Body of pancreas (tissue), 4 donors: ENCODE results near the gene FPR2. TPM values are rescaled to one million over a fixed set of nuclear protein-coding genes. Genes with fewer than 3 reads are reported as not detected.

ENCODE experiments used
- ATAC-seq: fragments of 150-250 bp; one replicate; pipeline ENCODE4 v1.9.1; 2016
- DNase-seq, 4 donors: peaks; one replicate each; pipeline ENCODE4 v3.0.0-alpha.2; 2019
- H3K27ac ChIP-seq, 4 donors: fragments of 200-600 bp; sonication (generic); 1 replicate in 3 of 4; 2 replicates in 1 of 4; pipeline versions ENCODE4 v1.5.1 to v1.6.1; 2016 to 2019; ENCODE audit warnings: mild to moderate bottlenecking in 1 of 4, mixed read lengths in 1 of 4, moderate library complexity in 1 of 4
- H3K27me3 ChIP-seq, 2 donors: fragments of 200-600 bp; sonication (generic); one replicate each; pipeline ENCODE4 v1.6.0; 2016; ENCODE audit warnings: mild to moderate bottlenecking in 1 of 2
- H3K36me3 ChIP-seq, 2 donors: fragments of 200-600 bp; sonication (generic); replicated peaks in 1 of 2; 2 replicates each; pipeline ENCODE4 v1.5.1; 2016; ENCODE audit warnings: low read depth in 2 of 2; ENCODE audit not compliant: insufficient read depth in 1 of 2
- H3K4me1 ChIP-seq: fragments of 200-600 bp; sonication (generic); one replicate; pipeline ENCODE4 v1.6.0; 2016
- H3K4me3 ChIP-seq, 2 donors: fragments of 200-600 bp; sonication (generic); 1 replicate in 1 of 2; 2 replicates in 1 of 2; pipeline ENCODE4 v1.5.1; 2016 to 2019
- H3K9me3 ChIP-seq, 3 donors: fragments of 200-600 bp; sonication (generic); 1 replicate in 2 of 3; 2 replicates in 1 of 3; pipeline ENCODE4 v1.5.1; 2016
- POLR2A ChIP-seq, 3 donors: fragments of 450-650 bp; IDR thresholded peaks; one replicate each; pipeline ENCODE4 v1.6.1; 2016; ENCODE audit warnings: antibody characterized with exemption in 3 of 3, mild to moderate bottlenecking in 2 of 3
- WGBS, 2 donors: methylation state at CpG; one replicate each; pipeline ENCODE4 v1.1.5; 2017; 5-methylcytosine and 5-hydroxymethylcytosine counted together
- intact Hi-C: fragments of 100-400 bp; cut with DNase I; formaldehyde crosslinking; loops from one replicate; pipeline ENCODE4 v1.15.1; 2023
- total RNA-seq, 2 donors: library from RNA; depleted of rRNA; stranded (reverse); fragments of >200 nt; gene quantifications; one replicate each; pipeline ENCODE4 v1.1.0, GENCODE V29; 2016
- TF ChIP-seq, protein P1 (sequence below), 7 experiments: fragments of 450-650 bp in 4 of 7; fragments of 200-600 bp in 3 of 7; sonication (generic) in 3 of 7; IDR thresholded peaks; one replicate each; pipeline ENCODE4 v1.5.1; 2016 to 2019; ENCODE audit warnings: antibody characterized with exemption in 7 of 7

FPR2 gene
- total RNA-seq, 2 donors from 2014 or later = 0.78 TPM; not detected in 1

GRCh38 chr19:51792932-51793331 is 32.0 kb downstream of the FPR2 start:
- H3K9me3 ChIP-seq = no peaks in the 10 kb centered on the region
- intact Hi-C loops = no loop called here
- TF ChIP-seq POLR2A (IDR thresholded peaks at IDR 0.05) = no peak
- TF ChIP-seq, protein P1, sequence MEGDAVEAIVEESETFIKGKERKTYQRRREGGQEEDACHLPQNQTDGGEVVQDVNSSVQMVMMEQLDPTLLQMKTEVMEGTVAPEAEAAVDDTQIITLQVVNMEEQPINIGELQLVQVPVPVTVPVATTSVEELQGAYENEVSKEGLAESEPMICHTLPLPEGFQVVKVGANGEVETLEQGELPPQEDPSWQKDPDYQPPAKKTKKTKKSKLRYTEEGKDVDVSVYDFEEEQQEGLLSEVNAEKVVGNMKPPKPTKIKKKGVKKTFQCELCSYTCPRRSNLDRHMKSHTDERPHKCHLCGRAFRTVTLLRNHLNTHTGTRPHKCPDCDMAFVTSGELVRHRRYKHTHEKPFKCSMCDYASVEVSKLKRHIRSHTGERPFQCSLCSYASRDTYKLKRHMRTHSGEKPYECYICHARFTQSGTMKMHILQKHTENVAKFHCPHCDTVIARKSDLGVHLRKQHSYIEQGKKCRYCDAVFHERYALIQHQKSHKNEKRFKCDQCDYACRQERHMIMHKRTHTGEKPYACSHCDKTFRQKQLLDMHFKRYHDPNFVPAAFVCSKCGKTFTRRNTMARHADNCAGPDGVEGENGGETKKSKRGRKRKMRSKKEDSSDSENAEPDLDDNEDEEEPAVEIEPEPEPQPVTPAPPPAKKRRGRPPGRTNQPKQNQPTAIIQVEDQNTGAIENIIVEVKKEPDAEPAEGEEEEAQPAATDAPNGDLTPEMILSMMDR (IDR thresholded peaks at IDR 0.05) = no peak
- H3K36me3 ChIP-seq = no peaks in the 10 kb centered on the region
- ATAC-seq (no peak), DNase-seq (no peak)
- no peak overlapping the region for H3K27ac ChIP-seq
- no peak overlapping the region for H3K4me3 ChIP-seq
- 52 to 55% methylated on average over 2 of the region's 2 CpGs for WGBS, 2 donors
- H3K27me3 ChIP-seq = no peaks in the 10 kb centered on the region
- H3K4me1 ChIP-seq = no peaks in the 10 kb centered on the region

DNA sequence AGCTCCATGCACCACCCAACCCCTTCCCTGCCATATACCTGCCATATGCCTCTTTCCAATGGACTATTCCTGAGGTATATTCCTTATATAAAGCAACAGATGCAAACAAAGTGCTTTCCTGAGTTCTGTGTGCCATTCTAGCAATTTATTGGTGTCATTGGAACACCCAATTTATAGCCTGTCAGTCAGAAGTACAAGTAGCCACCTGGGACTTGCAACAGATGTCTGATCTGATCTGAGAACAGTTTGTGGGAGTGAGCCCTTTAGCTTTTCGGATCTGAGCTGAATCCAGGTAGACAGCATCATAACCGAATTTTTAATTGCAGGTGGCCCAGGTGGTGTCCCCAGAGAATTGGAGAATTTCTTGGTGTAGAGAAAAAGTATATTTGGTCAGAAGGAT is 33.0 kb downstream of the FPR2 start:
- TF ChIP-seq POLR2A (IDR thresholded peaks at IDR 0.05) = no peak
- TF ChIP-seq, protein P1 (IDR thresholded peaks at IDR 0.05) = no peak
- Histone ChIP-seq H3K4me1 (no peaks in the 10 kb centered on the region), H3K27ac (no peak overlapping the region), H3K36me3 (no peaks in the 10 kb centered on the region), H3K27me3 (no peaks in the 10 kb centered on the region), H3K4me3 (no peak overlapping the region), H3K9me3 (no peaks in the 10 kb centered on the region)
- intact Hi-C loops = no loop called here
- ATAC-seq (no peak), DNase-seq (no peak)
- WGBS, 2 donors = 52 to 56% methylated on average over 2 of the region's 2 CpGs

DNA sequence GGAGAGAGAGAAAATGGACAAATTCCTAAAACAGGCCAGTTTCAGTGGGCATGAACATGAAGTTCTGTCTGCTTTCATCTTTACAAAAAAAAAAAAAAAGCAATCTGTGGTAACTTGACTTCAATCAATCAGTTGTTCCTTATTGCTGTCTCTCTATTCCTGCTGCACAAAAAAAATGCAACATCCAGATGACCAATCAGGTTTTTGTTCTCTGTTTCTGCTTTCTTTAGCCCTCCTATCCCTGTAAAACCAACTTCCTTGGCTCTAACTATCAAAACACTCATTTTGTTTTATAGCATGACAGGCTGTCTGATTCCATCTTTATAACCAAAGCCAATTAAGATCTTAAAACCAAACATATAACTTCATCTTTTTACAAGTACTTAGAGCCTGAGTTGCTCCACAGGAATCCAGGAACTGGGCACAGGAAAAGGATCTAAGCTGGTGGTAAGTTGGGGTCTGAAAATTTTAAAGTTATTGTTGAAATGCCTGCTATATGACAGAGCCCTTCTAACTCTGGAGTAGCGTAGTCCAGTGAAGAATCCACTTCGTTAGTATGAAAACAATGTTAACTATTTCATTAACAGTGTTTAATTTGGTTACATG is 34.0 kb downstream of the FPR2 start, which contains the start of gene FPR3:
Gene FPR3, plus strand, starts transcription at position 273 of the 606 bp plus-strand sequence. CDS start 28,592 bp downstream, outside the sequence.
- DNase-seq (no peak), ATAC-seq (no peak)
- no peak within 1 kb of the TSS for H3K4me3 ChIP-seq

GRCh38 chr19:51796195-51796679 is 35.3 kb downstream of the FPR2 start:
- no peaks in the 10 kb centered on the region for H3K36me3 ChIP-seq
- no peaks in the 10 kb centered on the region for H3K4me1 ChIP-seq
- intact Hi-C loops = no loop called here
- ATAC-seq (no peak), DNase-seq (peak in 1 of 4 donors; percentile 64)
- no peak overlapping the region for H3K4me3 ChIP-seq
- no peaks in the 10 kb centered on the region for H3K27me3 ChIP-seq
- peak overlapping the region in 2 of 4 donors; percentile 6 to 25 for H3K27ac ChIP-seq
- 57 to 83% methylated on average over 8 of the region's 8 CpGs for WGBS, 2 donors
- H3K9me3 ChIP-seq = no peaks in the 10 kb centered on the region
- TF ChIP-seq, protein P1 (IDR thresholded peaks at IDR 0.05) = no peak
- TF ChIP-seq POLR2A (IDR thresholded peaks at IDR 0.05) = peak in 2 of 3 donors; percentile 23 to 58

More for the DNA sequence above, 34.0 kb downstream of the FPR2 start, which contains the start of gene FPR3:
- no peaks in the 10 kb centered on the region for H3K36me3 ChIP-seq
- intact Hi-C loops = no loop called here
- TF ChIP-seq, protein P1 (IDR thresholded peaks at IDR 0.05) = no peak
- TF ChIP-seq POLR2A (IDR thresholded peaks at IDR 0.05) = peak in 1 of 3 donors; percentile 43
- H3K27me3 ChIP-seq = no peaks in the 10 kb centered on the region
- no peaks in the 10 kb centered on the region for H3K4me1 ChIP-seq
- 34 to 52% methylated on average over 2 of the region's 2 CpGs for WGBS, 2 donors
- no peaks in the 10 kb centered on the region for H3K9me3 ChIP-seq
- H3K27ac ChIP-seq = peak within 1 kb of the TSS in 1 of 4 donors; percentile 41

DNA sequence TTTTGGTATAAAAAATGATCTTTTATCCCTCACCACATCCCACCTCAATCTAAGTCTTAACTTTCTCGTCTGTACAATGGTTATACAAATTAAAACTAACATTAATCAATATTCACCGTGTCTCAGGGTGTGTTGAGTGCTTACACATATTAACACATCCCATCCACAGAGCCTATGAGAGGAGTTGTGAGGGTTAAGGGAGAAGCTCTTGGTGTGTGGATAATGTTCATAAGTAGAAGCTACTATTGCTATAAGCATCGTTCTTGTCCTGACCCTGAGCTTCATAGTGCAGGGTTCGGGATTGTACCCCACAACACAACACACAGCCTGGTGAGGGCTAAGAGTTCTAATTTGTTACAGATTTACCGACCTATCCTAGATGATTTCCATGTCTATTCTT is 36.5 kb downstream of the FPR2 start:
- Histone ChIP-seq H3K9me3 (no peaks in the 10 kb centered on the region), H3K27ac (peak overlapping the region in 1 of 4 donors; percentile 15), H3K27me3 (no peaks in the 10 kb centered on the region), H3K36me3 (no peaks in the 10 kb centered on the region), H3K4me3 (no peak overlapping the region), H3K4me1 (no peaks in the 10 kb centered on the region)
- ATAC-seq (no peak), DNase-seq (no peak)
- 48 to 49% methylated on average over 5 of the region's 5 CpGs for WGBS, 2 donors
- intact Hi-C loops = no loop called here
- TF ChIP-seq, protein P1 (IDR thresholded peaks at IDR 0.05) = no peak
- TF ChIP-seq POLR2A (IDR thresholded peaks at IDR 0.05) = no peak
